ENCODE measurements around the gene PIK3R3.

Gene PIK3R3

DNA sequence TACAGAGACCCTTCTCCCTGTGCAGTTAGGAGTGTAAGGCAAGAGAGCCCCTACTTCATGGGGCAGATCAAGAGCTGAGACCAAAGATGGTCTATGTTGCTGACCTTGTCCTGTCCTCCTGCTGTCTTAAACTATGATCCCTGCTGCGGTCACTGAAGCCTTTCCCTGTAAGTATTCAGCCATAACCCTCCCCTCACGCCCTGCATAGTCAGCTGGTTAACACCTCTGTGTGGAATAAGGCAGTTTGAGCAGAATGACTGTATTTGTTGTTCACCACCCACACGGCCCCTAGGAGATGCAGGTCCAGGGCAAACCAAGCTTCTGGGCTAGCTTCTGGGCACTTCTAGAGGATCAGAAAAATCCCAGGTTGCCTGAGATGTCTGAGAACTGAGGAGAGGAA lies 42.8 kb upstream of the PIK3R3 start:
- TF ChIP-seq, protein P1, sequence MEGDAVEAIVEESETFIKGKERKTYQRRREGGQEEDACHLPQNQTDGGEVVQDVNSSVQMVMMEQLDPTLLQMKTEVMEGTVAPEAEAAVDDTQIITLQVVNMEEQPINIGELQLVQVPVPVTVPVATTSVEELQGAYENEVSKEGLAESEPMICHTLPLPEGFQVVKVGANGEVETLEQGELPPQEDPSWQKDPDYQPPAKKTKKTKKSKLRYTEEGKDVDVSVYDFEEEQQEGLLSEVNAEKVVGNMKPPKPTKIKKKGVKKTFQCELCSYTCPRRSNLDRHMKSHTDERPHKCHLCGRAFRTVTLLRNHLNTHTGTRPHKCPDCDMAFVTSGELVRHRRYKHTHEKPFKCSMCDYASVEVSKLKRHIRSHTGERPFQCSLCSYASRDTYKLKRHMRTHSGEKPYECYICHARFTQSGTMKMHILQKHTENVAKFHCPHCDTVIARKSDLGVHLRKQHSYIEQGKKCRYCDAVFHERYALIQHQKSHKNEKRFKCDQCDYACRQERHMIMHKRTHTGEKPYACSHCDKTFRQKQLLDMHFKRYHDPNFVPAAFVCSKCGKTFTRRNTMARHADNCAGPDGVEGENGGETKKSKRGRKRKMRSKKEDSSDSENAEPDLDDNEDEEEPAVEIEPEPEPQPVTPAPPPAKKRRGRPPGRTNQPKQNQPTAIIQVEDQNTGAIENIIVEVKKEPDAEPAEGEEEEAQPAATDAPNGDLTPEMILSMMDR (conservative IDR thresholded peaks at IDR 0.05): no peak
- H3K27ac ChIP-seq: no peak overlapping the region; the same call in 1 of the 2 replicates

DNA sequence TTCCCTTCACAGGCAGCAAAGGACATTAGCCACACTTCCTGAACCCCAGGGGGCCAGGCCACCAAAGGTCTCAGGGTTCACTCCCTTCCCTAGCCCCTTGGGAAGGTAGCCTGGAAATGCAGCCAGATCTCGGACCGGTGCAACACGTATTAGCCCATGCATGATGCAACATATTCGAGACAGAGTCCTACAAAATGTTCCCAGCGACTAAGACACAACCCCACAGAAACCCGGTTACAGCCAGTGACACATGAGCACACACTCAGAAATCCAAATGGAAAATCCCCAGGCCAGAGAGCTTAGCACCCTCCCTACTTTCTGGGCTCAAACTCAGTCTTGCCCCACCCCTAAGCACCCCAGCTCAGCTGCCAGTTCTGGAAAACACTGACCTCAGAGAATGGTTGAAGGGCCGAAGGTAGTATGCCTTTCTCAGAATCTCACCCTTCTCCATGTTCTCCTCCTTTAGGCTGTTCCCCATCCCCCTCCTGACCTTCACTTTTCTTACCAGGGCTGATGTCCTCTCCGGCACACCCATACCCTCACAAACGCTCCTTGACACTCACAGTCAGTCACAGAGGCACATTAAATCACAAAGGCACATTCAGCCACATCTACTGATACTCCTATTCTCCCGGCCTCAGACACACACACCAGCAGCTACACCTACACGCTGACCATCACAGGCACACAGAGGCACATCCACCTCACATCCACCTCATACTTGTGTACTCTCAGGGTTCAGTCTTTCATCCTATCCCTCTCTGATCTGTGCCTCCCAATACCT lies 42.2 kb upstream of the PIK3R3 start, which contains the start of gene TSPAN1:
Gene TSPAN1 (plus strand): TSS at position 640 of the 784 bp plus-strand sequence. CDS start 6,021 bp downstream, outside the sequence.
- TF ChIP-seq, protein P1 (conservative IDR thresholded peaks at IDR 0.05): no peak

DNA sequence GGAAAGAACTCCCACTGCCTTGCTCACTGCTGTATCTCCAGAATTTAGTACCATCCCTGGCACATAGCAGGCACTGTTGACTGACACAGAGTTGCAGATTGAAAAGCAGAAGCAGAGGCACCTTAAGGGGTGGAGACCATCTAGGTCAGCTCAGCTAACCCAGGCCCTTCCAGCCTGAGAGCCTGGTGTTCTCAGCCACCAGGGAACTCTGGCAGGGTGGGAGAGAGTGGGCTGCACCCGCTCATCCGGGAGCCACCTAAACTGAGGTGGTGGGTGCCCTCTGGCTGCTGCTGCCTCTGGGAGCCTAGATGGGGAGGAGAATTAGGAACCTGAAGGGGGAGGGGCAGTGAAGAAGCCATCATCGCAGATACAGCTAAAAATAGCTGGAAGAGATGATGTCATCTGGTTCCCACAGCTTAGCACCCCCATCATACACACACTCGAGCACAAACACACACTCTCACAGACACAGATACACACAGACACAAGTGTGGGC lies 41.0 kb upstream of the PIK3R3 start:
- peak overlapping the region; percentile 87; the same call in 1 of the 2 replicates for H3K27ac ChIP-seq
- TF ChIP-seq, protein P1 (conservative IDR thresholded peaks at IDR 0.05): no peak

More for the DNA sequence above, 42.2 kb upstream of the PIK3R3 start, which contains the start of gene TSPAN1:
- no peak within 1 kb of the TSS; the same call in 1 of the 2 replicates for H3K27ac ChIP-seq

DNA sequence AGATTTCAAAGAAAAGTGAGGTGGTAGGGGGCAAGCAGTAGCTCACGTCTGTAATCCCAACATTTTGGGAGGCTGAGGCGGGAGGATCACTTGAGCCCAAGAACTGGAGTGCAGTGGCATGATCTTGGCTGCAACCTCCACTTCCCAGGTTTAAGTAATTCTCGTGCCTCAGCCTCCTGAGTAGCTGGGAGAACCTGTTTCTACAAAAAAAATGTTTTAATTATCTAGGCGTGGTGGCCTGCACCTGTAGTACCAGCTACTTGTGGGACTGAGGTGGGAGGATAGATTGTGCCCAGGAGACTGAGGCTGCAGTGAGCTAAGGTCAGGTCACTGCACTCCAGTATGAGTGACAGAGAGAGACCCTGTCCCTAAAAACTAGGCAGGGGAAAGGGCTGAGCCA lies 39.9 kb upstream of the PIK3R3 start:
- peak overlapping the region; percentile 87 for H3K27ac ChIP-seq
- TF ChIP-seq, protein P1 (conservative IDR thresholded peaks at IDR 0.05): no peak

DNA sequence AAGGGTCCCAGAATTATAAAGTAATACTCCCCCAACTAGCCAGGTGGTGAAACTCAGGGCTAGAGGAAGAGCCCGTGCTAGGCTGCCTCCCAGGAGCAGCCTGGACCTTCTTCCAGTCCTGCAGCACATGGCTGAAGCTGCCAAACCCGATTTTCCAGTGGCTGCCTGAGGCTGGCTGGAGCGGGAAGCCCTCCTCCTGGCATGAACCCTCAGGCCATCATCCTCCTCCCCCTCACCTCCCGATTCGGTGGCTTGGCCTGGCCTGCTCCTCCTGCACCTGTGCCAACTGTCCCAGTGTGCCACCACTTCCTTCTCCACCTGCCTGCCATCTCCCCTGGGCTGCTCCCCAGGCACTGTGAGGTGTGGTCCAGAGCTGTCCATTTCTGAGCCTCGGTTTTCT lies 39.4 kb upstream of the PIK3R3 start:
- H3K27ac ChIP-seq: peak overlapping the region; percentile 87
- TF ChIP-seq, protein P1 (conservative IDR thresholded peaks at IDR 0.05): no peak

DNA sequence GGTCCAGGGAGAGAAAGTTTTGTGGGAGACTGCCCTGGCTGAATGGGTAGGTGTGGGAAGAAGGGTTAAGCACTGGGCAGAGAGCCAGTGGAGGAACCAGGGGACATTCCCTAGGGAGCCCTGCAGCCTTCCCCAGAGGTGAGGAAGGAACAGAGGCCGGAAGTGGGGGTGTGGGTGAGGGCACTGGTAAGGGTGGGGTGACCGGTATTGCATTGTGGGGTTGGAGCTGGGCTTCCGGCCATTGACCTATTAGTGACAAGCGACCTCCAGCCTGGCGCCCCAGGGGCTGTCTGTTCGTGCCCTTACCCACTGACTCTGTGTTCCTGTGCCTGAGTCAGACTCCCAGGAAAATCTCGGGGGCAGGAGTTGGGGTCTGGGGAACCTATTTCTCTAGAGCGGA lies 38.9 kb upstream of the PIK3R3 start:
- TF ChIP-seq, protein P1 (conservative IDR thresholded peaks at IDR 0.05): no peak
- peak overlapping the region; percentile 87 for H3K27ac ChIP-seq

DNA sequence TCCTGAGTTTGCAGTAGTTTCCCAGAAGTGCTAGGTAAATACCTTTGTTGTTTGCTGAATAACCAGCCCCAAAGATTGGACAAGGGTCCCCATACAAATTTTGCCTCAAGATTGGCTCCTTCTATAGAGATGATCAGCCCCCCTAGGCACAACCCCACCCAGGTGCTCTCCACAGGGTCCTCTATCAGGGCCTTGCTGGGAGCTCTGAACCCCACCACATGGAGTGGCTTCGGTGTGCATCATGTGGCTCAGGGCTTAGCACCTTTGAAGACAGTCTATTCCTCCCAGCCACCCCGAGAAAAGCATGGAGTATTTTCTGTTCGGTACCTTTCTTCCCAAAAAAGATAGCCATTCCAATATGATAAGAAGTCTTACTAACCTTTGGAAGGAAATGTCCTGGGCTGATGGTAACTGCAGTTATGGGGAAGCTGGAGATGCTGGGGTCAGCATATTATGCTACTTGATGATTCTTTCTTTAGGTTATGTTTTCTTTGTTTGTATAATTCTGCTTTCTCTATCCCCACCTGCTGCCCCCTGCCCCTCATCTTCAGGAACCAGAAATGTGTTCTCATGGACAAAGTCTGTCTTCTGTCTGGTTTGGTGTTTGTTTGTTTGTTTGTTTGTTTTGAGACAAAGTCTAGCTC lies 37.5 kb upstream of the PIK3R3 start:
- TF ChIP-seq, protein P1 (conservative IDR thresholded peaks at IDR 0.05): no peak
- no peak overlapping the region for H3K27ac ChIP-seq

Data from VCaP (cell line).